ENCODE data around the gene MAP3K2. TPM values are rescaled to one million over a fixed set of nuclear protein-coding genes. Genes with fewer than 3 reads are reported as not detected.
A peak's percentile ranks its signal among the peaks of the same experiment; 100 is the strongest.

Gene MAP3K2
- total and polyA plus RNA-seq, 2 of the 4 experiments (the other 2 are of a cell fraction) = 6.2 to 30.8 TPM

DNA sequence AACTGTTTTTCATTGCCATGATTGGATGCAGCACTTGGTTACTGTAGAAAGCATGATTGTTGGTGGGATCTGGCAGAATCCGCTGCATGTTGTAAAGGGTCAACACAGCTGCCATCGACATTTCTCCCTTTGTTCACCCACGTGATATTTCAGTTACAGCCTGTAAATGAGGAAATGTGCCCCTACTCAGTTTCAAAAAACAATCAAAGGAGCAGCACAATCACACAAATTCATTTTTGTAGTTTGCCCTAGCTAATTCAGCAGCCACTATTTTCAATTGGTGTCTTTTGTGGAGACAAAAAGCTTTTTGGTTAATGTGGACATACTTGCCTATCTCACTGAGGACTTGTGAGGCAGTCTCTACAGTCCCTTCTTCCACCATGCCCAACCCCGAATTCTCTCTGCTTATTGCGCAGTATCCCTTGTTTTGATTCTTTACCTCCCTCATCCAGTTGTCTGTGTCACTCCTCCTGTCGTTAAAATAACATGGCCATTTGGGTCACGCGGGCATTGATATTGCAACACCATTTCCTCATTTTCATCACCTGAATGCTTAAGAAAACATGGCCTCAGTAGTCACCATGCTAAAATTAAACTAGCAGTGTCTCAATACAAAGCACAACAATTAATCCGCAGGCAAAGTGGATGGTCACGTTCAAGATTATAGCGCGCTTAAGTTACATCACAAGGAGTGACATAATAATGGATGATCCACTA, 24.0 kb upstream of the MAP3K2 start:
- ChIA-PET POLR2A (ENCODE audit: unreplicated experiment) (no interaction called here), CTCF (interaction anchor here (0.7 to 1.6 kb wide), 2 partner anchors 44 to 68 kb away, joined by 3 read pairs; no protein-coding TSS in a partner anchor)
- peak overlapping the region; percentile 68; the same call in 1 of the 2 replicates for H3K18ac ChIP-seq (ENCODE audit: low read depth, low read length)
- ATAC-seq (ENCODE audit: low read depth) (no peak), DNase-seq (no peak)
- peak overlapping the region; percentile 67 for H2BK5ac ChIP-seq (ENCODE audit: low read depth, low read length, poor library complexity, severe bottlenecking)
- H2AK5ac ChIP-seq (ENCODE audit: low read depth, low read length) = peak overlapping the region; percentile 80
- H4K20me1 ChIP-seq (ENCODE audit: insufficient read depth, low read length) = no peaks in the 10 kb centered on the region
- H3K36me3 ChIP-seq (ENCODE audit: control insufficient read depth, insufficient read depth, low read length) = no peaks in the 10 kb centered on the region
- peak overlapping the region; percentile 26; the same call in 1 of the 2 replicates for H4K5ac ChIP-seq (ENCODE audit: low read depth, low read length)
- peak overlapping the region; percentile 16; the same call in 1 of the 2 replicates for H3K23ac ChIP-seq (ENCODE audit: low read depth, low read length)
- H2BK15ac ChIP-seq (ENCODE audit: low read depth, low read length) = peak overlapping the region; percentile 94; the same call in 1 of the 3 replicates
- H3K9me3 ChIP-seq (ENCODE audit: control insufficient read depth, insufficient read depth, low read length) = no peaks in the 10 kb centered on the region
- H3K4me2 ChIP-seq (ENCODE audit: low read depth, low read length) = peak overlapping the region; percentile 36; the same call in 1 of the 2 replicates
- peak overlapping the region; percentile 54 for H4K91ac ChIP-seq (ENCODE audit: insufficient read depth, low read depth, low read length)
- dilution Hi-C loops (cut with HindIII; ENCODE audit: low sequenced_read_pairs, unreplicated experiment) = no loop called here
- peaks cover 22% of the 10 kb centered on the region for H3K4me1 ChIP-seq (ENCODE audit: control insufficient read depth, insufficient read depth, low read length)
- H3K14ac ChIP-seq (replicated peaks; ENCODE audit: low read depth, low read length) = peak overlapping the region; percentile 34
- peak overlapping the region; percentile 86 for H2BK20ac ChIP-seq (ENCODE audit: low read depth, low read length)
- peak overlapping the region; percentile 90 for H2BK120ac ChIP-seq (ENCODE audit: low read depth, low read length)
- peaks cover 30% of the 10 kb centered on the region for H3K9me1 ChIP-seq (ENCODE audit: insufficient read depth, low read length)
- WGBS, 2 experiments (ENCODE audit: extremely low coverage in 2 of 2, insufficient read length in 1 of 2) = 87% methylated on average over 5 of the region's 12 CpGs; no CpG with 5 or more reads in 1 of the 2 experiments
- H2AFZ ChIP-seq (replicated peaks; ENCODE audit: low read length, poor library complexity) = peak overlapping the region; percentile 8
- H3K79me1 ChIP-seq (ENCODE audit: low read depth in 1 of 2, low read length in 2 of 2) = peaks cover 0 to 10% of the 10 kb centered on the region in 2 experiments; a peak in 1 of 4 replicates
- peak; percentile 66 for TF ChIP-seq CEBPB (IDR thresholded peaks at IDR 0.05; ENCODE audit: low read depth, low read length)
- TF ChIP-seq, protein P1, sequence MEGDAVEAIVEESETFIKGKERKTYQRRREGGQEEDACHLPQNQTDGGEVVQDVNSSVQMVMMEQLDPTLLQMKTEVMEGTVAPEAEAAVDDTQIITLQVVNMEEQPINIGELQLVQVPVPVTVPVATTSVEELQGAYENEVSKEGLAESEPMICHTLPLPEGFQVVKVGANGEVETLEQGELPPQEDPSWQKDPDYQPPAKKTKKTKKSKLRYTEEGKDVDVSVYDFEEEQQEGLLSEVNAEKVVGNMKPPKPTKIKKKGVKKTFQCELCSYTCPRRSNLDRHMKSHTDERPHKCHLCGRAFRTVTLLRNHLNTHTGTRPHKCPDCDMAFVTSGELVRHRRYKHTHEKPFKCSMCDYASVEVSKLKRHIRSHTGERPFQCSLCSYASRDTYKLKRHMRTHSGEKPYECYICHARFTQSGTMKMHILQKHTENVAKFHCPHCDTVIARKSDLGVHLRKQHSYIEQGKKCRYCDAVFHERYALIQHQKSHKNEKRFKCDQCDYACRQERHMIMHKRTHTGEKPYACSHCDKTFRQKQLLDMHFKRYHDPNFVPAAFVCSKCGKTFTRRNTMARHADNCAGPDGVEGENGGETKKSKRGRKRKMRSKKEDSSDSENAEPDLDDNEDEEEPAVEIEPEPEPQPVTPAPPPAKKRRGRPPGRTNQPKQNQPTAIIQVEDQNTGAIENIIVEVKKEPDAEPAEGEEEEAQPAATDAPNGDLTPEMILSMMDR (conservative IDR thresholded peaks at IDR 0.05; ENCODE audit: low read depth, low read length) = no peak
- H3K4me3 ChIP-seq (ENCODE audit: insufficient read depth, low read depth, low read length) = no peak overlapping the region
- H4K8ac ChIP-seq (ENCODE audit: low read depth in 2 of 2, low read length in 2 of 2) = peak overlapping the region in 1 of 2 experiments; percentile 44; a peak in 2 of 4 replicates
- peak overlapping the region; percentile 46; the same call in 1 of the 2 replicates for H3K27ac ChIP-seq (ENCODE audit: insufficient read depth, low read length)
- H2AK9ac ChIP-seq (replicated peaks; ENCODE audit: low read depth, low read length, poor library complexity) = peak overlapping the region; percentile 1
- no TSS peak for BruUV-seq (replicated peaks)
- H3K4ac ChIP-seq (ENCODE audit: low read depth, low read length) = peak overlapping the region; percentile 80
- H3K9ac ChIP-seq (ENCODE audit: low read depth, low read length) = no peak overlapping the region
- no peaks in the 10 kb centered on the region for H3K27me3 ChIP-seq (ENCODE audit: control insufficient read depth, insufficient read depth, low read length)
- H3K56ac ChIP-seq (ENCODE audit: extremely low read depth, insufficient read depth, low read length) = peak overlapping the region; percentile 25; the same call in 1 of the 2 replicates
- intact Hi-C loops (cut with micrococcal nuclease) = no loop called here
- in situ Hi-C loops (cut with MboI; ENCODE audit: low sequenced_read_pairs) = no loop called here
